Smooth muscle cell (in vitro differentiated cells): ENCODE data around the gene CTTN. TPM values are rescaled to one million over a fixed set of nuclear protein-coding genes. Genes with fewer than 3 reads are reported as not detected.

Experiments
- DNase-seq: peaks from one replicate; lab custom pipeline; 2025; ENCODE audit not compliant: unreplicated experiment; lab: John Stamatoyannopoulos, UW
- H2AFZ ChIP-seq: fragments of 200-600 bp; sonication (generic); 2 replicates; pipeline ENCODE4 v1.6.0; 2016; ENCODE audit warnings: antibody characterized with exemption, low read depth, mild to moderate bottlenecking
- H3F3A ChIP-seq: fragments of 200-600 bp; sonication (generic); 2 replicates; pipeline ENCODE4 v1.6.0; 2017; ENCODE audit warnings: antibody characterized with exemption, low read depth
- H3K27ac ChIP-seq: fragments of 200-600 bp; sonication (generic); 2 replicates; pipeline ENCODE4 v1.5.1; 2016; ENCODE audit warnings: low read depth, mild to moderate bottlenecking
- H3K27me3 ChIP-seq: fragments of 200-600 bp; sonication (generic); 2 replicates; pipeline ENCODE4 v1.6.1; 2016; ENCODE audit warnings: low read depth, mild to moderate bottlenecking
- H3K36me3 ChIP-seq: fragments of 200-600 bp; sonication (generic); 2 replicates; pipeline ENCODE4 v1.5.1; 2016; ENCODE audit warnings: low read depth
- H3K4me1 ChIP-seq: fragments of 200-600 bp; sonication (generic); 2 replicates; pipeline ENCODE4 v1.5.1; 2016; ENCODE audit warnings: low read depth
- H3K4me2 ChIP-seq: fragments of 200-600 bp; sonication (generic); 2 replicates; pipeline ENCODE4 v1.6.0; 2016; ENCODE audit warnings: mild to moderate bottlenecking
- H3K4me3 ChIP-seq: fragments of 200-600 bp; sonication (generic); 2 replicates; pipeline ENCODE4 v1.5.1; 2016; ENCODE audit warnings: mild to moderate bottlenecking
- H3K79me2 ChIP-seq: fragments of 200-600 bp; sonication (generic); 2 replicates; pipeline ENCODE4 v1.6.0; 2016; ENCODE audit warnings: low read depth, mild to moderate bottlenecking
- H3K9ac ChIP-seq: fragments of 200-600 bp; sonication (generic); 2 replicates; pipeline ENCODE4 v1.6.0; 2016; ENCODE audit warnings: low read depth
- H3K9me3 ChIP-seq: fragments of 200-600 bp; sonication (generic); replicated peaks from 2 replicates; pipeline ENCODE4 v1.5.1; 2016; ENCODE audit warnings: low read depth
- H4K20me1 ChIP-seq: fragments of 200-600 bp; sonication (generic); 2 replicates; pipeline ENCODE4 v1.6.0; 2016; ENCODE audit warnings: low read depth
- WGBS: methylation state at CpG from one replicate; pipeline ENCODE4 v1.1.7; 2016; ENCODE audit warnings: low lambda C conversion rate; 5-methylcytosine and 5-hydroxymethylcytosine counted together
- polyA plus RNA-seq: library from polyadenylated mRNA; unstranded; fragments of >200 nt; fragmentation: Nextera tagmentation; extraction: Ambion mirVana; gene quantifications from 2 replicates; pipeline ENCODE4 v1.2.1, GENCODE V29; 2016
- total RNA-seq: library from RNA; depleted of rRNA; stranded (reverse); fragments of >200 nt; gene quantifications from 2 replicates; pipeline ENCODE4 v1.2.3, GENCODE V29; 2014
- TF ChIP-seq, protein P1 (sequence below): fragments of 200-600 bp; sonication (generic); IDR thresholded peaks from 2 replicates; pipeline ENCODE4 v1.5.1; 2017; ENCODE audit warnings: borderline replicate concordance, mild to moderate bottlenecking, antibody characterized with exemption; ENCODE audit not compliant: insufficient read depth, poor library complexity, severe bottlenecking

CTTN gene
- total RNA-seq = 136 and 173 TPM in 2 replicates
- 64.7 and 112 TPM in 2 replicates for polyA plus RNA-seq

DNA sequence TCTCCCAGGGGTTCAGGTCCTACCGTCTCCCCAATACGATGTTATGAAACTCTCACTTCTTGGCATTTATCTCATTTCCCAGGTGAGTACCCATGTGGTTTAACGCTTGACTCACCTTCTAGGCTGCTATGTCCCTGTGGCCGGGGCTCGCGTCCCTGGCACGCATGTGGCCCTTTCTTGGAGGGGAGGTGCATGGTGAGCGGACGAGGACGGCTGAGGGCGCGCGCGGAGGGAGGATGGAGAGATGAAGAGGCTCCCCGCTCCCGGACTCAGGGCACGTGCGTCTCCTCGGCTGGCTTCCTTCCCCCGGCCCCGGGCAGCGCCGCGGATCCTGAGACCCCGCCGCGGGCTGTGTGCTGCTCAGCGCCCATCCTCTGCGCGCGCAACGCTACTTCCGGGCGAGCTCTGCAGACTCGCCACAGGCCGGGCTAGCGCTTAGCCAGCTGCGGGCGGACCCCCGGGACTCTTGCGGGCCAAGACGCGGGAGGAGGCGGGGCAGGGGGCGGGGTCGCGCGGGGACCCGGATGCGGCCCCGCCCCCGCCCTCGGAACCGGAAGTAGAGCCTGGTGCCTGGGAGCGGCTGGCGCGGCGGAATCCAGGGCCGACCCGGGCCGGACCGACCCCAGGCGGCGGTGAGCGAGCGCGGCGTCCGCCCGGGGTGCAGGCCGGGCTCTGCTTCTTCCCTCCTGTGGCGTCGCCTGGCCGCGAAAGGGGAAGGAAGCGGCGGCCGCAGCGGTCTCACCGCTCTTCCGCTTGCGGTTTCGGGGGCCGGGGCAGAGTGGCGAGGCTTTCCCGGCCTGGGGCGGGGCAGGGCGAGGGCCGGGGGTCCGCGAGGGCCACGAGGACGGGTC is at the start of gene CTTN:
CTTN (plus strand) TSS at position 547 of the 851 bp plus-strand sequence. CDS start 8,769 bp downstream, outside the sequence.
- TF ChIP-seq, protein P1, sequence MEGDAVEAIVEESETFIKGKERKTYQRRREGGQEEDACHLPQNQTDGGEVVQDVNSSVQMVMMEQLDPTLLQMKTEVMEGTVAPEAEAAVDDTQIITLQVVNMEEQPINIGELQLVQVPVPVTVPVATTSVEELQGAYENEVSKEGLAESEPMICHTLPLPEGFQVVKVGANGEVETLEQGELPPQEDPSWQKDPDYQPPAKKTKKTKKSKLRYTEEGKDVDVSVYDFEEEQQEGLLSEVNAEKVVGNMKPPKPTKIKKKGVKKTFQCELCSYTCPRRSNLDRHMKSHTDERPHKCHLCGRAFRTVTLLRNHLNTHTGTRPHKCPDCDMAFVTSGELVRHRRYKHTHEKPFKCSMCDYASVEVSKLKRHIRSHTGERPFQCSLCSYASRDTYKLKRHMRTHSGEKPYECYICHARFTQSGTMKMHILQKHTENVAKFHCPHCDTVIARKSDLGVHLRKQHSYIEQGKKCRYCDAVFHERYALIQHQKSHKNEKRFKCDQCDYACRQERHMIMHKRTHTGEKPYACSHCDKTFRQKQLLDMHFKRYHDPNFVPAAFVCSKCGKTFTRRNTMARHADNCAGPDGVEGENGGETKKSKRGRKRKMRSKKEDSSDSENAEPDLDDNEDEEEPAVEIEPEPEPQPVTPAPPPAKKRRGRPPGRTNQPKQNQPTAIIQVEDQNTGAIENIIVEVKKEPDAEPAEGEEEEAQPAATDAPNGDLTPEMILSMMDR = no peak

DNA sequence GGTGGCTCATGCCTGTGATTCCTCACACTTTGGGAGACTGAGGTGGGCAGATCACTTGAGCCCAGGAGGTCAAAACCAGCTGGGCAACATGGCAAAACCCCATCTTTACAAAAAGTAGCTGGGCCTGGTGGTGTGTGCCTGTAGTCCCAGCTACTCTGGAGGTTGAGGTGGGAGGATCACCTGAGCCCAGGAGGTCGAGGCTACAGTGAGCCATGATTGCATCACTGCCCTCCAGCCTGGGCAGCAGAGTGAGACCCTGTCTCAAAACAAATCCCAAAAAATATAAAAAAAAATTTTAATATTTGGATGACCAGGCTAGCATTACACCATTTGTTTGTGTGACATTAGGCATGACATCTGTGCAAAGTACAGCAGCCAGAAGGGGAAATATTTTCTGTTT is 49.7 kb upstream of the CTTN start:
- DNase-seq = no peak
- TF ChIP-seq, protein P1 = no peak
- Histone ChIP-seq H4K20me1 (no peaks in the 10 kb centered on the region), H3K9ac (no peak overlapping the region), H3K79me2 (no peaks in the 10 kb centered on the region), H3K4me3 (no peak overlapping the region), H3F3A (no peaks in the 10 kb centered on the region), H2AFZ (no peak overlapping the region), H3K27me3 (no peaks in the 10 kb centered on the region), H3K9me3 (no peaks in the 10 kb centered on the region), H3K4me1 (no peaks in the 10 kb centered on the region), H3K4me2 (no peak overlapping the region), H3K36me3 (peaks cover 18% of the 10 kb centered on the region), H3K27ac (no peak overlapping the region)
- 100% methylated on average over 1 of the region's 1 CpG for WGBS

More for the DNA sequence above, at the start of gene CTTN:
- Histone ChIP-seq H3K27ac (peak within 1 kb of the TSS; percentile 94), H3F3A (no peaks in the 10 kb centered on the region), H3K27me3 (no peaks in the 10 kb centered on the region), H3K79me2 (peaks cover 60% of the 10 kb centered on the region), H3K4me2 (peak within 1 kb of the TSS; percentile 96), H4K20me1 (peaks cover 34% of the 10 kb centered on the region), H3K4me3 (peak within 1 kb of the TSS; percentile 97), H3K4me1 (peaks cover 9% of the 10 kb centered on the region), H3K9me3 (no peaks in the 10 kb centered on the region), H3K9ac (peak within 1 kb of the TSS; percentile 98), H2AFZ (peak within 1 kb of the TSS; percentile 56), H3K36me3 (no peaks in the 10 kb centered on the region)
- DNase-seq = peak; percentile 67
- WGBS = 1% methylated on average over 40 of the region's 93 CpGs

DNA sequence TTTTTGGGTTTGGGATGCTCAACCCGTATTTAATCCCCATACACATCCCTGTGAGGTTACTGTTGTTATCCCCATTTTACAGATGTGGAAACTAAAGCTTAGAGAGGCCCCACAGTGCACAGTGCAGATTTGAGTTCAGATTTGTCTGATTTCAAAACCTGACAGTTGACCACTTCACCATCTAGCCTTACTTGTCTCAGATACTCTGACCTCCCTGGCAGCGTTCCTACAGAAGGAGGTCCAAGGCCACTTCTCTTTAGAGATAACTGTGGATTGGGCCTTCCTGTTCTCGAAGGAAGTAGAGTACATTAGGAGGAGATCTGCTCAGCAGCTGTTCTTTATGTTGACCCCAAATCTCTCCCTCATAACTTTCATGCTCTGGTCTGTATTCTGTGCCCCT is 46.7 kb upstream of the CTTN start:
- H3F3A ChIP-seq = no peaks in the 10 kb centered on the region
- H2AFZ ChIP-seq = no peak overlapping the region
- no peaks in the 10 kb centered on the region for H3K79me2 ChIP-seq
- TF ChIP-seq, protein P1 = no peak
- no peaks in the 10 kb centered on the region for H3K27me3 ChIP-seq
- 95% methylated on average over 3 of the region's 3 CpGs for WGBS
- H3K4me3 ChIP-seq = no peak overlapping the region
- no peak overlapping the region for H3K27ac ChIP-seq
- H3K9ac ChIP-seq = no peak overlapping the region
- no peaks in the 10 kb centered on the region for H4K20me1 ChIP-seq
- H3K4me1 ChIP-seq = no peaks in the 10 kb centered on the region
- DNase-seq = no peak
- H3K36me3 ChIP-seq = peaks cover 24% of the 10 kb centered on the region
- no peak overlapping the region for H3K4me2 ChIP-seq
- H3K9me3 ChIP-seq = no peaks in the 10 kb centered on the region
